Activated CD8-positive, alpha-beta memory T cell treated with anti-CD3 and anti-CD28 coated beads for 1 hour (primary cell): ENCODE results near the gene PSMC5.
"Not testable (repeated sequence)": the region's sequence is repeated elsewhere in the genome, so short reads cannot be mapped to it uniquely, and the experiment has no call there.

Source experiments
- DNase-seq, 2 donors: peaks; one replicate each; pipeline ENCODE4 v3.0.0-alpha.2; 2020; ENCODE audit warnings: low read depth in 1 of 2; ENCODE audit errors: extremely low read depth in 1 of 2

PSMC5 gene

GRCh38 chr17:63837480-63837879 lies 10.2 kb downstream of the PSMC5 start:
- no peak for DNase-seq

- DNase-seq: no peak
Observed at GRCh38 chr17:63837962-63838600, 10.8 kb downstream of the PSMC5 start.

GRCh38 chr17:63838631-63839171 lies 11.5 kb downstream of the PSMC5 start:
- DNase-seq: no peak

GRCh38 chr17:63840591-63841349 lies 13.5 kb downstream of the PSMC5 start:
- no peak for DNase-seq

GRCh38 chr17:63841350-63842172 lies 14.3 kb downstream of the PSMC5 start:
- no peak for DNase-seq

GRCh38 chr17:63842173-63842539 lies 14.9 kb downstream of the PSMC5 start:
- no peak for DNase-seq

GRCh38 chr17:63842540-63843386 lies 15.5 kb downstream of the PSMC5 start, which contains the start of gene SMARCD2:
Gene SMARCD2, minus strand, starts transcription at chr17:63842685. Its CDS starts 11 bp downstream, at chr17:63842674.
- peak; percentile 97 to 99 for DNase-seq

- DNase-seq: not testable (repeated sequence)
Observed at GRCh38 chr17:63843387-63843888, 16.2 kb downstream of the PSMC5 start.

GRCh38 chr17:63843910-63844677 lies 16.9 kb downstream of the PSMC5 start:
- DNase-seq: no peak

- DNase-seq: no peak
Observed at GRCh38 chr17:63845509-63845908, 18.3 kb downstream of the PSMC5 start.

- DNase-seq: no peak
Observed at GRCh38 chr17:63847525-63848249, 20.5 kb downstream of the PSMC5 start.

GRCh38 chr17:63848834-63849689 lies 21.8 kb downstream of the PSMC5 start:
- peak; percentile 85 to 92 for DNase-seq

GRCh38 chr17:63850401-63850800 lies 23.2 kb downstream of the PSMC5 start:
- no peak for DNase-seq

- no peak for DNase-seq
Observed at GRCh38 chr17:63853260-63853659, 26.0 kb downstream of the PSMC5 start.

GRCh38 chr17:63854709-63855108 lies 27.5 kb downstream of the PSMC5 start:
- no peak for DNase-seq

GRCh38 chr17:63855185-63855584 lies 28.0 kb downstream of the PSMC5 start:
- no peak for DNase-seq

- DNase-seq: not testable (repeated sequence)
Observed at GRCh38 chr17:63856425-63856824, 29.2 kb downstream of the PSMC5 start.

- DNase-seq: no peak
Observed at GRCh38 chr17:63859257-63859656, 32.0 kb downstream of the PSMC5 start.
